Ovary (tissue), 9 donors: ENCODE results near the gene FRA10AC1. TPM values are rescaled to one million over a fixed set of nuclear protein-coding genes. Genes with fewer than 3 reads are reported as not detected.

Experiments used
- DNase-seq, 5 donors: peaks; one replicate each; pipeline ENCODE4 v3.0.0-alpha.2; 2019 to 2020
- H3K27ac ChIP-seq, 2 donors: fragments of 200-600 bp; one replicate each; pipeline versions ENCODE4 v1.5.1 to v1.8.0; 2019 to 2022
- H3K27me3 ChIP-seq: fragments of 200-600 bp; one replicate; pipeline ENCODE4 v1.8.0; 2022
- H3K36me3 ChIP-seq: fragments of 200-600 bp; sonication (generic); one replicate; pipeline ENCODE4 v1.5.1; 2019
- H3K4me1 ChIP-seq: one replicate; pipeline ENCODE4 v1.8.1; 2013; ENCODE audit warnings: mild to moderate bottlenecking, moderate library complexity; ENCODE audit not compliant: insufficient read depth
- H3K4me3 ChIP-seq: fragments of 200-600 bp; sonication (generic); one replicate; pipeline ENCODE4 v1.5.1; 2017
- H3K9me3 ChIP-seq, 2 donors: fragments of 200-600 bp in 1 of 2; sonication (generic) in 1 of 2; one replicate each; pipeline versions ENCODE4 v1.5.1 to v1.8.1; 2013 to 2019; ENCODE audit warnings: mild to moderate bottlenecking in 1 of 2, moderate library complexity in 1 of 2
- EP300 ChIP-seq: sonication (generic); formaldehyde crosslinking; IDR thresholded peaks from one replicate; pipeline ENCODE4 v1.6.1; 2017; ENCODE audit warnings: antibody characterized with exemption
- POLR2A ChIP-seq: fragments of 450-650 bp; IDR thresholded peaks from one replicate; pipeline ENCODE4 v1.6.1; 2017; ENCODE audit warnings: antibody characterized with exemption, mild to moderate bottlenecking, moderate library complexity
- WGBS, 3 donors: extraction: QIAGEN DNeasy Blood & Tissue Kit in 1 of 3; methylation state at CpG; one replicate each; pipeline versions ENCODE4 v1.1.5 to v1.1.7; 2013 to 2017; 5-methylcytosine and 5-hydroxymethylcytosine counted together
- intact Hi-C, 4 donors: fragments of 100-400 bp; cut with DNase I; formaldehyde crosslinking; loops; one replicate each; pipeline versions ENCODE4 v1.11.0 to v1.15.1; 2022 to 2023
- polyA plus RNA-seq, 2 donors: library from polyadenylated mRNA; stranded (reverse); fragments of 200-250 nt in 1 of 2; fragments of 350-450 nt in 1 of 2; fragmentation: Illumina TruSeq in 1 of 2; extraction: RNeasy Lipid Tissue Mini Kit (QIAGEN cat#74804) in 1 of 2; gene quantifications; one replicate each; pipeline ENCODE4 v1.2.3, GENCODE V29; 2013 to 2014
- total RNA-seq, 7 donors: library from RNA; depleted of rRNA in 2 of 7; stranded (reverse); fragments of >200 nt in 2 of 7; fragmentation: NEBNext Ultra II Directional in 3 of 7; extraction: Animal tissue kit (Norgen Biotek cat#: 25700) in 3 of 7; gene quantifications; one replicate each; pipeline versions ENCODE4 v1.1.0 to v1.2.4, GENCODE V29; 2016 to 2023
- TF ChIP-seq, protein P1 (sequence below), 3 donors: fragments of 450-650 bp in 2 of 3; fragments of 200-600 bp in 1 of 3; IDR thresholded peaks; one replicate each; pipeline versions ENCODE4 v1.5.1 to v1.8.0; 2016 to 2022; ENCODE audit warnings: antibody characterized with exemption in 3 of 3, mild to moderate bottlenecking in 1 of 3
- donor health status: DM: no; HTN: no; CAD: no; lungs with moderate emphysema.
- donor health status: DM: no; HTN: no; CAD: no.
- donor health status: Bipolar disorder and iron deficiency.
- donor health status: DM: yes; HTN: yes; CAD: no.
- donor health status: DM: no; HTN: no; CAD: no.
- donor health status: DM: yes; HTN: yes; CAD: no.

The FRA10AC1 gene
- total and polyA plus RNA-seq, 9 donors = 12.2 to 25.8 (median 23.0) TPM

DNA sequence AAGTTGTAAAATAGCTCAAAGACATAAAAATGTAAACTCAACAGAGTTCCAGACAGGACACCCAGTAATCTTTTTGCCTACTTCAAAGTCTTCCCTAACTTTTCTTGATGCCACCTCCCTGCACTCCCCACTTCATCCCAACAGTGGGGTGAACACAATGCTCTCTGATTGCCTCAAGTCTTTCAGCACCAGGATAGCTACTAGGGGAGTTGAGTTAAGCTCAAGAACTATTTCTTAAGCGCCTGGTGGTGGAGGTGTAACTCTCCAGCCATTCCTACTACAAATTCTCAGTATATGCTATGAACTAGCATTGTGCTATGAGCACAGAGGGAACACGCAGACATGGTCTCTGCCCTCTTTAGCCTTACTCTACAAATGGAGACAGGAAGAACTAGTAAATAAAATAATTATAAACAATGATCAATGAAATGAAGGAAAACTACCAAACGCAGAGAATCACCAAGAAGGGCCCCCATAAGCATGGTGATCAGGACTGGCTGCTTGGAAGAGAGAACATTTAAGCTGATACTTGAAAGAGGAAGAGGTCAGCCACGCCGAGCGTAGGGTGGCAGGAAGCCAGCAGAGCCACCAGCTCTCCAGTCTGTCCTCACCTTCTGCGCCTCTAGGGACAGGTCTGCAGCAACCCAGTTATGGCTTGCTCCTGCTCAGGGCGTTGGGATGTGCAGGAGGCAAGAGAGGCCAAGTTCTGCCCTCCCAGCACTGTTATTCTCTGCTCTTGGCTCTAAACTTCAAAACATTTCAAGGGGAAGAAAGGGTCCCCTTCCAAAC, 16.7 kb upstream of the FRA10AC1 start:
- WGBS, 3 donors = 62 to 64% (median 62%) methylated on average over 8 of the region's 8 CpGs
- no peak overlapping the region for H3K4me3 ChIP-seq
- TF ChIP-seq, protein P1, sequence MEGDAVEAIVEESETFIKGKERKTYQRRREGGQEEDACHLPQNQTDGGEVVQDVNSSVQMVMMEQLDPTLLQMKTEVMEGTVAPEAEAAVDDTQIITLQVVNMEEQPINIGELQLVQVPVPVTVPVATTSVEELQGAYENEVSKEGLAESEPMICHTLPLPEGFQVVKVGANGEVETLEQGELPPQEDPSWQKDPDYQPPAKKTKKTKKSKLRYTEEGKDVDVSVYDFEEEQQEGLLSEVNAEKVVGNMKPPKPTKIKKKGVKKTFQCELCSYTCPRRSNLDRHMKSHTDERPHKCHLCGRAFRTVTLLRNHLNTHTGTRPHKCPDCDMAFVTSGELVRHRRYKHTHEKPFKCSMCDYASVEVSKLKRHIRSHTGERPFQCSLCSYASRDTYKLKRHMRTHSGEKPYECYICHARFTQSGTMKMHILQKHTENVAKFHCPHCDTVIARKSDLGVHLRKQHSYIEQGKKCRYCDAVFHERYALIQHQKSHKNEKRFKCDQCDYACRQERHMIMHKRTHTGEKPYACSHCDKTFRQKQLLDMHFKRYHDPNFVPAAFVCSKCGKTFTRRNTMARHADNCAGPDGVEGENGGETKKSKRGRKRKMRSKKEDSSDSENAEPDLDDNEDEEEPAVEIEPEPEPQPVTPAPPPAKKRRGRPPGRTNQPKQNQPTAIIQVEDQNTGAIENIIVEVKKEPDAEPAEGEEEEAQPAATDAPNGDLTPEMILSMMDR (IDR thresholded peaks at IDR 0.05) = no peak
- no peak for TF ChIP-seq EP300
- TF ChIP-seq POLR2A = no peak
- no peak overlapping the region for H3K27ac ChIP-seq
- H3K4me1 ChIP-seq = no peaks in the 10 kb centered on the region
- DNase-seq = no peak
- intact Hi-C loops = no loop called here
- no peaks in the 10 kb centered on the region for H3K27me3 ChIP-seq
- no peaks in the 10 kb centered on the region for H3K36me3 ChIP-seq
- H3K9me3 ChIP-seq = no peaks in the 10 kb centered on the region

DNA sequence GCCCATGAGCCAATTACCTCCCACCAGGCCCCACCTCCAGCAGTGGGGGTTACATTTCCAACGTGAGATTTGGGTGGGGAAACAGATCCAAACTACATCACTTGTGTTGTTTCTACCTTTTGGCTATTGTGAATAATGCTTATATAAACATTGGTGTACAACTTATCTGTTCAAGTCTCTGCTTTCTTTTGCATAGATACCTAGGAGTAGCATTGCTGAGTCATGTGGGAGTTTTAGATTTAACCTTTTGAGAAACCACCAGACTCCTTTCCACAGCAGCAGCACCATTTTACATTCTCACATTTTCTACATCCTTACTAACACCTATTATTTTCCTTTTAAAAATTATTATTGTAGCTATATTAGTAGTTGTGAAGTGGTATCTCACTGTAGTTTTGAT, 14.4 kb upstream of the FRA10AC1 start:
- Histone ChIP-seq H3K4me3 (no peak overlapping the region), H3K27ac (no peak overlapping the region), H3K9me3 (no peaks in the 10 kb centered on the region), H3K27me3 (no peaks in the 10 kb centered on the region), H3K36me3 (no peaks in the 10 kb centered on the region), H3K4me1 (no peaks in the 10 kb centered on the region)
- 9 to 32% (median 14%) methylated on average over 1 of the region's 1 CpG for WGBS, 3 donors
- TF ChIP-seq POLR2A (no peak), EP300 (no peak)
- TF ChIP-seq, protein P1 (IDR thresholded peaks at IDR 0.05) = no peak
- no peak for DNase-seq
- intact Hi-C loops = no loop called here

DNA sequence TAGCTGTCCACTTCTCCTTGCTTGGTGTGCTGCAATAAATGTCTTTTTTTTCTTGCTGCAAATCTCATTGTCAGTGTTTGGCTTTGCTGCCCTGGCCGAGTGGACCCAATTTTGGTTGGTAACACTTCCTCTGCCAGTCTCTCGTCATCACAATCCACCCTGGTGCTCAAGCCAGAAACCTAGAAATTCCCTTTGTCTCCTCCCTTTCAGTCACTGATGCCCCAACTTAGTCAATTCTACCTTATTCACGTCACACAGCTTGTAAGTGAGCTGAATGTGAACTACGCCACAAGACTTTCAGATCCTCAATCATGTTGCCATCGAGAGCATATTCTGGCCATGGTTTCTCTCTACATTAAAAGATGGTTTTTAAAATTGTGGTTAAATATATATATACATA, 13.0 kb upstream of the FRA10AC1 start:
- H3K27ac ChIP-seq = no peak overlapping the region
- H3K36me3 ChIP-seq = no peaks in the 10 kb centered on the region
- intact Hi-C loops = no loop called here
- no peaks in the 10 kb centered on the region for H3K27me3 ChIP-seq
- 78 to 82% (median 79%) methylated on average over 5 of the region's 5 CpGs for WGBS, 3 donors
- no peaks in the 10 kb centered on the region for H3K4me1 ChIP-seq
- no peak overlapping the region for H3K4me3 ChIP-seq
- no peak for DNase-seq
- H3K9me3 ChIP-seq = no peaks in the 10 kb centered on the region
- TF ChIP-seq POLR2A (no peak), EP300 (no peak)
- TF ChIP-seq, protein P1 (IDR thresholded peaks at IDR 0.05) = no peak

DNA sequence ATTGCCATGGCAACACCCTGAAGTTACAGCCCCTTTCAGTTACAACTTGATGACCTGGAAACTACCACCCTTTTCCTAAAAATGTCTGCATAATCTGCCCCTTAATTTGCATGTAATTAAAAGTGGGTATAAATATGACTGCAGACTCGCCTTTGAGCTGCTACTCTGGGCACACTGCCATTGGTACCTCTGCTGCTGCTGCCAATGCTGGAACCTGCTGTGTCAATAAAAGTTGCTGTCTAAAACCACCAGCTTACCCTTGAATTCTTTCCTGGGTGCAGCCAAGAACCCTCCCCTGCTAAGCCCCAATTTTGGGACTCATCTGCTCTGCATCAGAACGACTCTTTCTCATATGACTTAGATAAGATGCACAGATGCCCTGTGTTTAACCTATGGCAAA, 10.2 kb upstream of the FRA10AC1 start:
- DNase-seq = no peak
- TF ChIP-seq, protein P1 (IDR thresholded peaks at IDR 0.05) = no peak
- TF ChIP-seq POLR2A (no peak), EP300 (no peak)
- no peak overlapping the region for H3K27ac ChIP-seq
- no peaks in the 10 kb centered on the region for H3K9me3 ChIP-seq
- H3K36me3 ChIP-seq = no peaks in the 10 kb centered on the region
- H3K27me3 ChIP-seq = no peaks in the 10 kb centered on the region
- H3K4me3 ChIP-seq = no peak overlapping the region
- WGBS, 3 donors = 52 to 83% (median 76%) methylated on average over 2 of the region's 2 CpGs
- intact Hi-C loops = no loop called here
- H3K4me1 ChIP-seq = no peaks in the 10 kb centered on the region
